T47D (cell line): ENCODE results near the gene CD33.
"Not testable (repeated sequence)": the region's sequence is repeated elsewhere in the genome, so short reads cannot be mapped to it uniquely, and the experiment has no call there.

Experiments
- DNase-seq, 2 experiments: peaks; one replicate each; pipeline versions ENCODE4 v3.0.0 to v3.0.0-alpha.2; 2011 to 2012; ENCODE audit warnings: low read depth in 1 of 2, low spot score in 1 of 2
- JUND ChIP-seq: IDR thresholded peaks from 2 replicates; pipeline ENCODE4 v1.6.1; 2012; ENCODE audit warnings: low read depth
- in situ Hi-C: cut with HindIII; loops from 2 replicates; pipeline ENCODE4 v1.10.0; 2016; ENCODE audit warnings: low sequenced_read_pairs, low pct_unique_long_range_greater_than_20kb

The CD33 gene

DNA sequence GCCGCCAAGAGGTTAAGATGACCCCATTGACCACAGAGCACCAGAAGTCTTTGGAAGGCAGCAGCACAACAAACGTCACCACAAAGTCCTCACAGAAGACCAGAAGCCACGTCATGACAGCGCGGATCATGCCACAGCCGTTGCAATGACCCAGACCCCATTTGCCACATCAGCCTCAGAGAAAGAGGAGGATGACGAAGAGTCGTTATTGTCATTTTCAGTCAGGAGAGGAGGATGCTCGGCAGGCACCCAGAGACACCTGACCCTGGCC is 29.6 kb upstream of the CD33 start:
- no peak for TF ChIP-seq JUND
- in situ Hi-C loops, result no loop called here
- DNase-seq, result no peak

DNA sequence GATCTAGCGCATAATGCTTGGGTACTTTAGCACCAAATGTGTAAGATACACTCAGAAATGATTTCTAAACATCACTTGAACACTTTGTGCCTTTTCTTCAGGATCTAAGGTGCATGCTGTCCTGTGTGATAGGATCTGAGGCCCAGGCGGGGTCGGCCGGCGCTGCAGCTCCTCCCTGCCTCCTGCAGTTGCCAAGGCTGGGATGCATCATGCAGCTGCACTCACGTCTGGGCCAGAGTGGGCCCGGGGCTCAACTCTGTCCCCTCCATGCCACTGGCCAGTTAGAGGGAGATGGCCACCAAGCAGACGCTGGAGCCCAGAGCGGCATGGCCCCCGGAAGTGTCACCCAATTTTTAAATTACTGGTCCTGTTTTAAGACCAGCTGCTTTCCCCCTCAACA is 29.3 kb upstream of the CD33 start:
- no peak for TF ChIP-seq JUND
- DNase-seq, result no peak
- in situ Hi-C loops, result no loop called here

DNA sequence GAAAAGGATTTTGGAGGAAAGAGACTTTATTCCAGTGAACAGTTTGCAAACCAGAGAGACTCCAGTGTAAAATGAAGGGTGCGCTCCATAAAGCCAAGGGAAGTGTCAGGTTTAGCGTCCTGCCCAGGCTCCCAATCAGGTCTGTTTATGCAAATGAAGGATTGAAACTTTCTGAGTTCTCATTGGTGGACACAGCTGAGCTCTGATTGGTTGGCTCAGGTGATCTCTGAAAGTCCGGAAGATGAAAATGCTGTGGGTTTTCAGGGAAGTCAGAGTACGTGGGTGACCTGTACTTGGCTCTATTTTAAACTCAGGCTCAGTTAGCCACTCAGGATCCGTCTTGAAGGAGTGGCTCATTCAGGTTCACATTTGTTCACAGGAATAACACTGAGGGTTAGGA is 28.7 kb upstream of the CD33 start:
- in situ Hi-C loops, result no loop called here
- no peak for TF ChIP-seq JUND
- DNase-seq, result peak in 1 of 2 experiments; percentile 16

DNA sequence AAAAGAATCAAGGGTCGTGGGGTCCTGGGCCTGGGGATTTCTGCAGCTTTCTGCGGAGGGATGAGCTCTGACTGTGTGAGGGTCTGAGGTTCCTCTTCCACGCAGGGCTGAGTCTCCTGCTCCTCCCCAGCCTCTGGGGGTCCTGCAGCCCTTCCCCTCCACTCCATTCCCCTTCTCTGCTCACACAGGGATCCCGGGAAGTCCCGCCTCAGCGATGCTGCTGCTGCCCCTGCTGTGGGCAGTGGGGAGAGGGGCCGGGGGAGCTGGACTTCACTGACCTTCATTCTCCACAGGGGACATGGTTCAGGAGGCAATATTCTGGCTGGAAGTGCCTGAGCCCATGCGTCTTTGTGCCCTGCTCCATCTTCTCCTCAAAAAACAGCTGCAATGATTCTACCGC is 26.2 kb upstream of the CD33 start:
- DNase-seq, result no peak
- TF ChIP-seq JUND, result no peak
- in situ Hi-C loops, result no loop called here

DNA sequence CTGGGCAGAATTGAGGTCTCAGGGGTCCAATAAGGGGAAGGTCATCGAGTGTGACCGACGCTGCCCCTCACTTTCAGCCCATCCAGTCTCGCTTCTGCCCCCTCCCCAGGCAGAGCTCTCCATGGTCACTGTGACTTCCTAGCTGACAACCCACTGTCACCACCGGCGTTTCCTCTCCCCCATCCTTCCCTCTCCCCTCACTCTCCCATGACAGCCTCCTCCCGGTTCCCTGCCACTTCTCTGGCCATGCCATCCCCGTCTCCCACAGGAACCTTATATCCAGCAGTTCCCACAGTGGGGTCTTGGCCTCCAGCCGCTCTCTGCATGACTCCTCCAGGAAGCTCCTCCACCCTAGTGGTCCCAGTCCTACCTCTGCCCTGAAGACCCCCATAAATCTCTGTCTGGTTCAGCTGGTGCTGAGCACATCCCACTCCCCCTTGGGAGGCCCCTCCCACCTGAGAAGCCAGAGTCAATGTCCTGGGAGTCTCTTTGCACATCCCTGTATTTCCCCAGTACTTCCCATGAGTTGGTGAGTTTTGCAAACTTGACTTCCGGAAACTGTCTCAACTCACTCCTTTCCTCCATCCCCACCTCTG is 24.7 kb upstream of the CD33 start:
- in situ Hi-C loops, result no loop called here

DNA sequence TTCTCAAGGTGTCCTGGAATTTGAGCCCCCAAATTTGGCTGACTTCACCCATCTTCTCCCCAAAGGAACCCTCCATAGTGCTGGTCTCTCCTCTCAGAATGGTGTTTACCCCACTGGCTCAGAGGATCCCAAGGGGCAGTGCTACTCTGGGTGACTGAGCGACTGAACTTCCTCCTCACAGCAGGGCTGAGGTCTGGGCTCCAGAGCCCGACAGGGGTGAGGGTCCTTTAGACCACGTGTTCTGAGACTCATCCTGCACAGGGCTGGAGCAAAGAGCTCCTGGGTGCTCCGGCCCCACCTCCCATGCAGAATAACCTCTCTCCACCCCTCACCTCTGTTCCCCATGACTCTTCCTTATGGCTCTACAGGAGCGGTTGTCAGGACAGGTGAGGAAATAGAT is 23.2 kb upstream of the CD33 start:
- TF ChIP-seq JUND, result no peak
- DNase-seq, result no peak
- in situ Hi-C loops, result no loop called here

More for the DNA sequence above, 24.7 kb upstream of the CD33 start:
- TF ChIP-seq JUND, result no peak
- no peak for DNase-seq

DNA sequence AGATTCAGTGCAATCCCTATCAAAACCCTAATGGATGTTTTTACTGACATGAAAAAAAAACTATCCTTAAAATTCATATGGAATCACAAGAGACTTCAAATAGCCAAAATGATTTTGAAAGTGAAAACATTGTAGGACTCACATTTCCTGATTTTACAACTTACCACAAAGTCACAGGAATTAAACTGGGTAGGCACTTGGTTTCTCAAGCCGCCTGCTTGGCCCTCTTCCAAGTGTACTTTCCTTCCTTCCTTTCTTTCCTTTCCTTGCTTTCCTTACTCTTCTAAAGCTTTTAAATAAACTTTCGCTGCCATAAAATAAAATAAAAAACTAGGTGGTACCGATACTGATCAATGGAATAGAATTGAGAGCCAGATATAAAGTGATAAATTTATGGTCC is 21.0 kb upstream of the CD33 start:
- no peak for DNase-seq
- in situ Hi-C loops, result no loop called here
- no peak for TF ChIP-seq JUND

DNA sequence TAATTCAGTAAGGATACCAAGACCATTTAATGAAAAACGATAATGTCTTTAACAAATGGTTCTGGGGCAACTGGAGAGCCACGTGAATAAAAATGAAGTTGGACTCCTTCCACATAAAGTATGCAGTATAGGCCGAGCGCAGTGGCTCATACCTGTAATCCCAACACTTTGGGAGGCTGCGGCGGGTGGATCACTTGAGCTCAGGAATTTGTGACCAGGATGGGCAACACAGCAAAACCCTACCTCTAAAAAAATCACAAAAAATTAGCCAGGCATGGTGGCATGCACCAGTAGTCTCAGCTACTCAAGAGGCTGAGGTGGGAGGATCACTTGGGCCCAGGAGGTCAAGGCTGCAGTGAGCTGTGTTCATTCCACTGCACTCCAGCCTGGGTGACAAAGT is 20.6 kb upstream of the CD33 start:
- TF ChIP-seq JUND, result no peak
- no peak for DNase-seq

DNA sequence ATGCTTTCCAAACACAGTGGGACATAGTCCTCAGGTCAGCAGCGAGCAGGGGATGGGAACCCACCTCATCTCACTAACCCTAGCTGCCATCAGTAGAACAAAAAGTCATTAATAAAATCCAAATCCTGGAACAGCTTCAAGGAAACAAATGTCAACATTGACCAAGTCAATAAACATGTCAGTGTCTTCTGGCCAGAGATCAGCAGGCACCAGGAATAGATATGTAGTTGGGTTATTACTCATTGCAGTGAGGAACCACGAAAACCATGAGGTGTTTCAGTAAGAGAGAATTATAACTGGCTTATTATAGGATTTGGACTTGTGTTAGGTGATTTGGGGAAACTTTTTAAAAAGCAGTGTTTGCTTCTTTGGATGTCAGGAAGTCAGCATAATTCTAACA is 17.1 kb upstream of the CD33 start:
- in situ Hi-C loops, result no loop called here

More for the DNA sequence above, 20.6 kb upstream of the CD33 start:
- in situ Hi-C loops, result no loop called here

DNA sequence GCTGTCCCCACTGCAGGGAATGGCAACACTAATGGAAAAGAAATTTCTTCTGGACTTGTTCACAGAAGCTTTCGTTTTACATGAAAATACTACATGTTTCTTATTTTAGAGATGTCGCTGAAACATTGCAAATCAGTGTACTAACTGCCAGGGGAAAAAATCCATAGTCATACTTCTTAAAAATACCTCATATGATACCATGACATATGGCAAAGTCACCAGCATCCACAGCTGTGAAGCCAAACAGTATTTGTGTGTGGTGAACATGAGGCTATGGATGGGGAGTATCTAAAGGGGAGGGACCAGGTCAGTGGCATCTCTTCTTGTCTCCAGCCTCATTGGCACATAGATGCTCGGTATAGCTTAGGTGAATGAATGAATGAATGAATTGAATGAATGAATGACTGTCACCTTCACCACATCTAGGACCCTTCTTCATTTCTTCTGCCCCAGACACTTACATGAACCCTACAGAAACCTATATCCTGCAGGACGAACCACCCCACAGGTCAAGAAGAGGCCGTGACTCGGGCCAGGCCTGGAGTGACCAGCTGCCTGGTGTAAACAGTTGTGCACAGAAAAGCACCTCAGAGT is 14.6 kb upstream of the CD33 start:
- no peak for TF ChIP-seq JUND
- DNase-seq, result no peak
- in situ Hi-C loops, result no loop called here

More for the DNA sequence above, 17.1 kb upstream of the CD33 start:
- no peak for TF ChIP-seq JUND
- DNase-seq, result no peak

DNA sequence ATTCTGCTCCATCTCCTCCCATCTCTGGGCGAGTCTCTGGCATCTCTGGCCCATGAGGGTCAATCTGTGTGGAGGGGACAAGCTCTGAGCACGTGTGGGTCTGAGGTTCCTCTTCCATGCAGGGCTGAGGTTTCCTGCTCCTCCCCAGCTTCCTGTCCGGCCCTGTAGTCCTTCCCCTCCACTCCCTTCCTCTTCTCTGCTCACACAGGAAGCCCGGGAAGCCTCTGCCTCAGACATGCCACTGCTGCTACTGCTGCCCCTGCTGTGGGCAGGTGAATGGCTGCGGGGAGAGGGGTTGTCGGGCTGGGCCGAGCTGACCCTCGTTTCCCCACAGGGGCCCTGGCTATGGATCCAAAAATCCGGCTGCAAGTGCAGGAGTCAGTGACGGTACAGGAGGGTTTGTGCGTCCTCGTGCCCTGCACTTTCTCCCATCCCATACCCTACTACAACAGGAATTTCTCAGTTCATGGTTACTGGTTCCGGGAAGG is 14.0 kb upstream of the CD33 start:
- DNase-seq, in situ Hi-C loops: not testable (repeated sequence)

DNA sequence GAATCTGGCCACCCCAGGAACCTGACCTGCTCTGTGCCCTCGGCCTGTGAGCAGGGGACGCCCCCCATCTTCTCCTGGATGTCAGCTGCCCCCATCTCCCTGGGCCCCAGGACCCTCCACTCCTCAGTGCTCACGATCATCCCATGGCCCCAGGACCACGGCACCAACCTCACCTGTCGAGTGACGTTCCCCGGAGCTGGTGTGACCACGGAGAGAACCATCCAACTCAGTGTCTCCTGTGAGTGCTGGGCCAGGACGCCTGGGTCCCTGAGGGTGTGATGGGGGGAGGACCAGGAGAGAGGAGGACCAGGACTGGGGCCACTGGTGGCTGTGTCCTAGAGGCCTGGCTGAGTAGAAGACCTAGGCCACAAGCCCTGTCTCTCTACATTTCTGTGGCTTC is 13.0 kb upstream of the CD33 start:
- TF ChIP-seq JUND, result no peak
- in situ Hi-C loops, result no loop called here
- DNase-seq, result no peak

DNA sequence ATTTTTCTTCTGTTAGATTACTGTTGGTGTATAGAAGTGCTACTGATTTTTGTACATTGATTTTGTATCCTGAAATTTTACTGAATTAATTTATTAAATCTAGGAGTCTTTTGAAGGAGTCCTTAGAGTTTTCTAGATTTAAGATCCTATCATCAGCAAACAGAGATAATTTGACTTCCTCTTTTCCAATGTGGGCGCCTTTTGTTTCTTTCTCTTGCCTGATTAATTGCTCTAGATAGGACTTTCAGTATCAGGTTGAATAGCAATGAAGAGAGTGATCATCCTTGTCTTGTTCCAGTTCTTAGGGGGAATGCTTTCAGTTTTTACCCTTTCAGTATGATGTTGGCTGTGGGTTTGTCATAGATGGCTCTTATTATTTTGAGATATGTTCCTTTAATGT is 5.6 kb upstream of the CD33 start:
- no peak for DNase-seq
- in situ Hi-C loops, result no loop called here
- no peak for TF ChIP-seq JUND

DNA sequence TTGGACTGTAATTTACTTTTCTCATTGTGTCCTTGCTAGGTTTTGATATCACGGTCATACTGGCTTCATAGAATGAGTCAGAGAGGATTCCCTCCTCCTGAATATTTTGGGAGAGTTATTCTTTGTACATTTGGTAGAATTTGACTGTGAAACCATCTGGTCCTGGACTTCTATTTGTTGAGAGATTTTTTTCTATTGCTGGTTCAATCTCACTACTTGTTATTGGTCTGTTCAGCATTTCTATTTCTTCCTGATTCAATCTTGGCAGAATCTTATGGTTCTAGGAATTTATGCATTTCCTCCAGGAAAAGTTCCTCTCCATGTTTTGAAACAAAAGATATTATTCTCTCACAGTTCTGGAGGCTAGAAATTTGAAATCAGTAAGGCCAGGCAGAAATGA is 4.9 kb upstream of the CD33 start:
- no peak for DNase-seq
- no peak for TF ChIP-seq JUND
- in situ Hi-C loops, result no loop called here
